Dermis blood vessel endothelial cell (primary cell): ENCODE measurements around the gene POLR2L. TPM values are rescaled to one million over a fixed set of nuclear protein-coding genes. Genes with fewer than 3 reads are reported as not detected.

Experiments used
- DNase-seq: peaks from one replicate; pipeline ENCODE4 v3.0.0; 2010
- total RNA-seq: library from RNA; depleted of rRNA; stranded (reverse); fragments of >200 nt; gene quantifications from 2 replicates; pipeline ENCODE4 v1.2.3, GENCODE V29; 2014

Gene POLR2L
- total RNA-seq, 1 donor from 2014 or later = 81.9 TPM

DNA sequence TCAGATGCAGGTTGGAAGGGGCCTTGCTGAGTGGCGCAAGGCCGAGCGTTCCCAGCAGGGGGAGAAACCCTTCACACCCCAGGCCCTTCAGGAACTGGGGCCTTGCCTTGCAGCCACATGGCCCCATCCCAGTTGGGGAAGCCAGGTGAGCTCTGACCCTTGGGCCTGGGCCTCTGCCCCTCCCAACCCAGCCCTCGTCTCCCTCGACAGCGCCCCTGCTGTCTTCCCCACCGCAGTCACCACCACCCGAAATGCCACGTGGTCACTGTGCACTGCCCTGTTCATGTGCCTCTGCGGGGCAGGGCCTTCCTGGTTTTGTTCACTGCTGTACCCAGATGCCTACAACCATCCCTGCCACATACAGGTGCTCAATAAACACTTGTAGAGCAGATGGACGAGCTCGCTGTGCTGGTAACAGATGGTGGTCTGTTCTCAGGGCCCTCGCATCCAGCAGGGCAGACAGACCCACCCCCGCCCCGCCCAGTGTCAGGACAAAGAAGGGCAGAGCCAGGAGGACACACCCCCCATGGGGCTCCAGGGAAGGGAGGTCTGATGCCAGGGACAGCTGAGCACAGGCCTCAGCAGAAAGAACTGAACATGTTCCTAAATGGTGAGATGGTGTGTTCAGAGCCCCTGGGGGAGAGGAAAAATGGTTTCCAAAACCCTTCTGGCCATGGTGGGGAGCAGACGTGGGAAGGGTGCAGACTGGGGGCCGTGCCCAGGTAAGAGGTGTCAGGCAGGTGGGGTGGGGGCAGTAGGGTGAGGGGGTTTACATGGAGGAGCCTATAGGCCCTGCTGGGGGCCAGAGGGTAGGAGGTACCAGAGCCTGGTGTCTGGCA lies 3.7 kb downstream of the POLR2L start:
- DNase-seq = peak; percentile 65

DNA sequence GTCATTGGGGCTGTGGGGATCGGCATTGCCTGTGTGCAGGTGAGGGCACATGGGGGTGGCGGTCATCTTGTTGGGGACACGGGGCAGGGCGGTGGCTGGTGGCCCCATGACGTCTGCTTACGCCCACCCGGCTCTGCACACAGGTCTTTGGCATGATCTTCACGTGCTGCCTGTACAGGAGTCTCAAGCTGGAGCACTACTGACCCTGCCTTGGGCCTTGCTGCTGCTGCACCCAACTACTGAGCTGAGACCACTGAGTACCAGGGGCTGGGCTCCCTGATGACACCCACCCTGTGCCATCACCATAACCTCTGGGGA lies 4.4 kb downstream of the POLR2L start:
- DNase-seq = no peak

GRCh38 chr11:837189-837989 lies 4.9 kb downstream of the POLR2L start:
- no peak for DNase-seq

DNA sequence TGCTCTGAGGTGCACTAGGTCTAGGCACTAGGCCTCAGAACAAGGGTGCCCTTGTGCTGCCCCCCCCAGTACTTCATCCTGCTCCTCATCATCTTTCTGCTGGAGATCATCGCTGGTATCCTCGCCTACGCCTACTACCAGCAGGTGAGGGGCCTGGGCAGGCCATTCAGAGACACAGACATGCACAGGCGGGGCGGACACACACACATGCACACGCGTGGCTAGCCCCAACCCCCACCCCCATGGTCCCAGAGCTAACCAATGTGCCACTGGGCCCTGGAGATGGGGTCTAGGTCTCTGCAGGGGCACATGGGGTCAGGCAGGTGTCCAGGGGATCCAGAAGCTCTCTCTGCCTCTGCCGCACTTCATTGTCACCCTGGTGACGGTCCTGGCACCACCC lies 5.6 kb downstream of the POLR2L start:
- DNase-seq = no peak

GRCh38 chr11:836274-836673 lies 6.1 kb downstream of the POLR2L start:
- no peak for DNase-seq

DNA sequence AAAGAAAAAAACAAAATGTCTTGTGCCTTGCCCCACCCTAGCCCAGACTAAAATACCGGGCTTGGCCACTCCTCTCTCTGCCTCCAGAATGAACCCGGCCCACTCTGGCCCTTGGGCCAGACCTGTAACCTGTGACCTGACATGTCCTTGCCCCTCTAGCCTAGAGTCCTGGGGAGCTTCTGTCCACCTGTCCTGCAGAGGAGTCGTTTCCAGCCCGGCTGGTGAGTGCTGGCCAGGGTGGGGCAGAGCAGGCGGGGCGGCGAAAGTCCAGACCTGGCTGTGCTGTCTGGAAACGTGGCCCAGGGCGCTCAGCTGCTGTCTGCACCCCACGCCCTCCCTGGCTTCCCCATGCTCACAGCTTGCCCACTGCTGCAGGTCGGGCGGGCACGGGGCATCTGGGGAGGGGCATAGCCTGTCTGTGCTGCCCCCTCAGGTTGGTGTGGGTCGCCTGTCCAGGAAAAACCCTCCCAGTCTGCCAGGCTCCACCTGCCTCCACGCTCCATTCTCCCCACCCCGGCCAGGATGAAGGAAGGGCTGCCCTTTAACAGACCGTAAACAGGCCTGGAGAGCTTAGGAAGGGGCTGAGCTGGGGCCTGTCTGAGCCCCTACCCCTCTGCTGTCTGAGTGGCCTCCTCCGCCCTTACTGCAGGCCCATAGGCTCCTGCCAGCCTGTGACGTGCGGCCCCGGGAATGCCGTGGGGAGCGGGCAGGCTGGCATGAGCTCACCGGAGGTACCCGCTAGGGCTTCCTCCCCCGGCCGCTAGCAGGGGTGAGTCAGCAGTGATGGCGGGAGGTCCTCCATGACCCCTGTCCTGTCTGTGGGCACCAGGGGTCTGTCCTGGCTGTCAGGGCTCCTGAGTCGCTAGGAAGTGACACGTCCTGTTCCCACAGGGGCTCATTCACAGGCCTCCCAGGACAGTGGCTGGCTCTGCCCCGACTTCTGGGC lies 7.7 kb downstream of the POLR2L start:
- DNase-seq = peak; percentile 88

- DNase-seq = no peak
These were observed 8.4 kb downstream of the POLR2L start for GRCh38 chr11:833849-834311.

- DNase-seq = peak; percentile 61
These were observed 9.1 kb downstream of the POLR2L start for GRCh38 chr11:833114-833791.

GRCh38 chr11:832529-833113 lies 9.7 kb downstream of the POLR2L start, which contains the start of gene CD151:
Gene CD151, plus strand, starts transcription at chr11:832952. Its CDS starts 3,118 bp downstream, at chr11:836070.
- peak; percentile 69 for DNase-seq

- no peak for DNase-seq
These were observed 10.3 kb downstream of the POLR2L start for GRCh38 chr11:831961-832528.

DNA sequence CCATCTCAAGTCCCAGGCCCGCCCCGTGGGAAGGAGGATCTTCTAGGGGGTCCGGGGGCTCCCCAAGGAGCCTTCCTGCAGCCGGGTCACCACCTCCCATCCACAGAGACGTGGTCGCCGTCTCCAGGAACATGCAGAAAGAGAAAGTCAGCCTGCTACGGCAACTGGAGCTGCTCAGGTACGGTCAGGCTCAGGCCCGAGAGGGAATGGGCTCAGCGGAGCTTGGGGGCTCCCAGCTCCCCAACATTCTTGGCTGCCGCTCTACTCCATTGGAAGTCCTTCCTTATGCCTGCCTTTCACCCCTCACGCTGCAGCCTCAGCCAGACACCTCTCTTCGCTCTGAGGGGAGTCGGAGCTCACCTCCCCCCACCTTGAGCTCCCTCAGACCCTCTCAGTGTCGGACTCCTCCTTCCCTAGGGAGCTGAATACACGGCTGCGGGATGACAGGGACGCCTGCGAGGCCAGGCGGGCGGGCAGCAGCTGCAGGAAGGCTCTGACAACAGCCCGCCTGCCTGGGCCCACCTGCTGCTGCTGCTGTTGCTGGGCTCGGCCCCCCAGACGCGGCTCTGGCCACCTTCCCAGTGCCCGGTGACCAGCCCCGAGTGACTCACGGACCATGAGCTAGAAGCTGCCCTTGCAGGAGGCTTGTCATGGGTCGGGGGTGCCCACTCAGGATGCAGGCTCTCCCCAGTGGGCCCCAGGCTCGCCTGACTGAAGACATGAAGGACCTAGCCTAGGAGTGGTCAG lies 11.0 kb downstream of the POLR2L start:
- DNase-seq = peak; percentile 69

- DNase-seq = peak; percentile 82
These were observed 11.8 kb downstream of the POLR2L start for GRCh38 chr11:830295-831117.

- DNase-seq = no peak
These were observed 12.5 kb downstream of the POLR2L start for GRCh38 chr11:829847-830294.

DNA sequence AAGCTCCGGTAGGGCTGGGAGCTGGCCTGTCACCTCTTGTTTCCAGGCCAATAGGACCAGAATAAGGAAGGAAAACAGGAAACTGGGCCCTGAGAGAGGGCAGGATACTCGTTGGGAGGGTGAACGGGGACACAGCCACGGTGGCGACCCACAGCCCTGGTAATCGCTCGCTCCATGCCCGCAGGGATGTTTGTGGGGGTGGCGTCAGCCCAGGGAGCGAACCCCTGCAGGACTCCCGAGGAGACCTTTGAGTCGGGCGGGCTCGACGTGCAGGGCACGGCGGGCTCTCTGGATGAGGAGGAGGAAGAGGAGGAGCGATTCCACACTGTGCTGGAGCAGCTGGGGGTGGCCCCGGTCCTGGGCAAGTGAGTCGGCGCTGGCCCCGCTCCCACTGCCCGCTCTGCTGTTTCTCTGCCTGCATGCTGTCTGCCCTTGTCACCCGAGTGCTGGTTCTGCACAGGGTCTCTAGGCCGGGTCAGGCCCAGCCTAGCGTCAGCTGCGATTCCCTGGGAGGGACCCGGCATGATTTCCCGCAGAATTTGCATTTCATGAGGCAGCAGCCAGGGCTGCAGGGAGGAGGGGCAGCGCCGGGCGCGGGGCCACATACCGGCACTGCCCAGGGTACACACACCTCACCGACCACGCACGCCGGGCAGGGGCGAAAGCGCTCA lies 13.0 kb downstream of the POLR2L start:
- DNase-seq = peak; percentile 82

DNA sequence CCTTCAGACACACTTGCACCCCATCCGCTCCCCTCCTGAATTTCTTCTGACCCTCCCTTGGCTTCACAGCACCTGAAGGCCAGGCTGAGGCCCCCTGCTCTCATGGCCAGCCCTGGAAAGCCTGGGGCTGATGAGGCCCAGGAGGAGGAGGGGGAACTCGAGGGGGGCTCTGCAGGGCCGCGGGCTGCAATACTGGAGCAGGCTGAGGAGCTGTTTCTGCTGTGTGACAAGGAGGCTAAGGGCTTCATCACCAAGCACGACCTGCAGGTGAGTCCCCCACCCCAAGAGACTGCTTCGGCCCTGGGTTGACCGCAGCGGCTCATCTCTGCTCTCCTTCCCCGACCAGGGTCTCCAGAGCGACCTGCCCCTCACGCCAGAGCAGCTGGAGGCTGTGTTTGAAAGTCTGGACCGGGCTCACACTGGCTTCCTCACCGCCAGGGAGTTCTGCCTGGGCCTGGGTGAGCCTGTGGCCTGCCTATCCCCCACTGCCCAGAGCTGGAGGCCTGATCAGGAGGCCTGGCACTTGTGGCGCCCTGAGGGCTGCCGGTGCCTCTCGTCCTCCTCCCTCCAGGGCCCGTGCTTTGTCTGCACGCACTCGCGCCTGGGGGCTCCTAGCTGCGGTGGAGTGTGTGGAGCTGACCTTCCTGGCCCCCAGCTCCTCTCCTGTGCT lies 13.7 kb downstream of the POLR2L start:
- DNase-seq = no peak

- DNase-seq = no peak
These were observed 14.5 kb downstream of the POLR2L start, which contains the start of gene CRACR2B for GRCh38 chr11:827897-828192. Gene CRACR2B, plus strand, starts transcription at chr11:827919. Its CDS starts 689 bp downstream, at chr11:828608.

- no peak for DNase-seq
These were observed 15.0 kb downstream of the POLR2L start for GRCh38 chr11:827146-827896.

DNA sequence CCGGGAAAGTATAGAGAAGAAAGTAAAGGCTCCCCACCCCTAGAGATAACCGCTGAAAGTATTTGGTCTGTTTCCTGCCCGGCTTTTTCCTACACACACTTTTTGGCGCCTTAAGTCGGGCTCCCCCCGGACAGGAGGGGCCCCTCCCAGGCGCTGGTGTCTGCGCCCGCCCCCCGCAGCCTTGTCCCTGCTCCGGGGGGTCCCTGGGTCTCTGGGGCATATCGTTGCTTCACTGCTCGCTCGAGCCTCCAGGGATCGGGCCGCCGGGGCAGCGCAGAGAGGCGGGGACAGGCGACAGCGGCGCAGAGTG lies 15.5 kb downstream of the POLR2L start:
- DNase-seq = no peak
